ENCODE results near the gene TMEM213. TPM values are rescaled to one million over a fixed set of nuclear protein-coding genes. Genes with fewer than 3 reads are reported as not detected.

TMEM213 gene
- not detected in 2 replicates for total RNA-seq

GRCh38 chr7:138797715-138798320 lies at the start of gene TMEM213, which contains the start of gene ATP6V0A4:
TSS of gene TMEM213 (plus strand) at chr7:138797994. CDS start at chr7:138798105, 111 bp downstream.
TSS of gene ATP6V0A4 (minus strand) at chr7:138798196. CDS start at chr7:138771247, 26,949 bp downstream.
- no peak for DNase-seq (ENCODE audit: low read depth in 2 of 2)

GRCh38 chr7:138748666-138749065 lies 49.1 kb upstream of the TMEM213 start:
- no peak for DNase-seq (ENCODE audit: low read depth in 2 of 2)

GRCh38 chr7:138749960-138750359 lies 47.8 kb upstream of the TMEM213 start:
- no peak for DNase-seq (ENCODE audit: low read depth in 2 of 2)

- DNase-seq (ENCODE audit: low read depth in 2 of 2): no peak
Measured at GRCh38 chr7:138750473-138750872, 47.3 kb upstream of the TMEM213 start.

GRCh38 chr7:138750901-138751464 lies 46.8 kb upstream of the TMEM213 start:
- DNase-seq (ENCODE audit: low read depth in 2 of 2): no peak

GRCh38 chr7:138752518-138753149 lies 45.2 kb upstream of the TMEM213 start:
- peak; percentile 2 to 55 for DNase-seq (ENCODE audit: low read depth in 2 of 2)

- DNase-seq (ENCODE audit: low read depth in 2 of 2): no peak
Measured at GRCh38 chr7:138753150-138753518, 44.7 kb upstream of the TMEM213 start.

- DNase-seq (ENCODE audit: low read depth in 2 of 2): no peak
Measured at GRCh38 chr7:138753610-138754009, 44.2 kb upstream of the TMEM213 start.

GRCh38 chr7:138755331-138755747 lies 42.5 kb upstream of the TMEM213 start:
- DNase-seq (ENCODE audit: low read depth in 2 of 2): no peak

GRCh38 chr7:138755842-138756590 lies 41.8 kb upstream of the TMEM213 start:
- DNase-seq (ENCODE audit: low read depth in 2 of 2): no peak

GRCh38 chr7:138756591-138757242 lies 41.1 kb upstream of the TMEM213 start:
- no peak for DNase-seq (ENCODE audit: low read depth in 2 of 2)

GRCh38 chr7:138768241-138768640 lies 29.6 kb upstream of the TMEM213 start:
- DNase-seq (ENCODE audit: low read depth in 2 of 2): no peak

- DNase-seq (ENCODE audit: low read depth in 2 of 2): no peak
Measured at GRCh38 chr7:138770904-138771303, 26.9 kb upstream of the TMEM213 start.

GRCh38 chr7:138773176-138773575 lies 24.6 kb upstream of the TMEM213 start:
- DNase-seq (ENCODE audit: low read depth in 2 of 2): no peak

GRCh38 chr7:138773817-138774216 lies 24.0 kb upstream of the TMEM213 start:
- DNase-seq (ENCODE audit: low read depth in 2 of 2): no peak

GRCh38 chr7:138776166-138776833 lies 21.5 kb upstream of the TMEM213 start:
- DNase-seq (ENCODE audit: low read depth in 2 of 2): no peak

GRCh38 chr7:138781004-138781403 lies 16.8 kb upstream of the TMEM213 start:
- no peak for DNase-seq (ENCODE audit: low read depth in 2 of 2)

GRCh38 chr7:138784692-138785091 lies 13.1 kb upstream of the TMEM213 start:
- peak in 1 of 2 donors; percentile 22 for DNase-seq (ENCODE audit: low read depth in 2 of 2)

GRCh38 chr7:138785587-138786437 lies 12.0 kb upstream of the TMEM213 start:
- DNase-seq (ENCODE audit: low read depth in 2 of 2): peak in 1 of 2 donors; percentile 25

- DNase-seq (ENCODE audit: low read depth in 2 of 2): no peak
Measured at GRCh38 chr7:138796038-138796615, 1.7 kb upstream of the TMEM213 start.
